H9 (cell line): ENCODE results near the gene FARS2. TPM values are rescaled to one million over a fixed set of nuclear protein-coding genes. Genes with fewer than 3 reads are reported as not detected.

Source experiments
- DNase-seq: peaks from one replicate; pipeline ENCODE4 v3.0.0-alpha.2; 2017
- H2AFZ ChIP-seq: one replicate; pipeline ENCODE4 v1.6.1; 2013; ENCODE audit warnings: mild to moderate bottlenecking, low read length, control low read depth, moderate library complexity
- H2AK5ac ChIP-seq: 2 replicates; pipeline ENCODE4 v1.6.1; 2013; ENCODE audit warnings: low read length, control low read depth, mixed read lengths; ENCODE audit not compliant: insufficient read length
- H2BK120ac ChIP-seq: one replicate; pipeline ENCODE4 v1.6.1; 2013; ENCODE audit warnings: low read depth, mild to moderate bottlenecking, low read length, control low read depth, inconsistent platforms; ENCODE audit not compliant: poor library complexity, severe bottlenecking
- H2BK12ac ChIP-seq: 2 replicates; pipeline ENCODE4 v1.6.1; 2013; ENCODE audit warnings: low read length, control low read depth, mixed read lengths, low read depth; ENCODE audit not compliant: insufficient read length
- H2BK15ac ChIP-seq: 2 replicates; pipeline ENCODE4 v1.6.1; 2013; ENCODE audit warnings: low read depth, low read length, control low read depth
- H2BK20ac ChIP-seq: one replicate; pipeline ENCODE4 v1.6.1; 2013; ENCODE audit warnings: low read depth, mild to moderate bottlenecking, low read length, control low read depth, inconsistent platforms; ENCODE audit not compliant: poor library complexity, severe bottlenecking
- H2BK5ac ChIP-seq: 2 replicates; pipeline ENCODE4 v1.6.1; 2013; ENCODE audit warnings: low read length, control low read depth, mixed read lengths; ENCODE audit not compliant: insufficient read length
- H3K14ac ChIP-seq: 2 replicates; pipeline ENCODE4 v1.6.1; 2013; ENCODE audit warnings: low read length, control low read depth; ENCODE audit not compliant: insufficient read depth
- H3K18ac ChIP-seq: 2 replicates; pipeline ENCODE4 v1.6.1; 2013; ENCODE audit warnings: low read depth, mild to moderate bottlenecking, mixed read lengths, low read length, control low read depth; ENCODE audit not compliant: insufficient read length
- H3K23ac ChIP-seq: 2 replicates; pipeline ENCODE4 v1.6.1; 2013; ENCODE audit warnings: low read length, control low read depth, mixed read lengths, low read depth; ENCODE audit not compliant: insufficient read length
- H3K23me2 ChIP-seq: 2 replicates; pipeline ENCODE4 v1.6.1; 2013; ENCODE audit warnings: low read depth, mild to moderate bottlenecking, mixed read lengths, low read length, control low read depth; ENCODE audit not compliant: insufficient read length, poor library complexity, severe bottlenecking
- H3K27ac ChIP-seq: 2 replicates; pipeline ENCODE4 v1.5.1; 2013; ENCODE audit warnings: low read length, control low read depth, mixed read lengths, low read depth; ENCODE audit not compliant: insufficient read length
- H3K27me3 ChIP-seq: 2 replicates; pipeline ENCODE4 v1.6.1; 2013; ENCODE audit warnings: low read length, control low read depth, inconsistent platforms; ENCODE audit not compliant: insufficient read depth
- H3K4ac ChIP-seq: 2 replicates; pipeline ENCODE4 v1.6.1; 2013; ENCODE audit warnings: low read depth, mild to moderate bottlenecking, control low read depth, inconsistent platforms, low read length, moderate library complexity
- H3K4me1 ChIP-seq: 2 replicates; pipeline ENCODE4 v1.6.1; 2013; ENCODE audit warnings: low read length, control low read depth, inconsistent platforms; ENCODE audit not compliant: insufficient read depth
- H3K4me2 ChIP-seq: 2 replicates; pipeline ENCODE4 v1.6.1; 2013; ENCODE audit warnings: low read length, control low read depth, mixed read lengths; ENCODE audit not compliant: insufficient read length, insufficient read depth
- H3K56ac ChIP-seq: 2 replicates; pipeline ENCODE4 v1.6.1; 2013; ENCODE audit warnings: low read depth, mild to moderate bottlenecking, mixed read lengths, low read length, control low read depth; ENCODE audit not compliant: insufficient read length
- H3K79me1 ChIP-seq: 2 replicates; pipeline ENCODE4 v1.6.1; 2013; ENCODE audit warnings: low read depth, mild to moderate bottlenecking, moderate library complexity, low read length, control low read depth, inconsistent platforms; ENCODE audit not compliant: insufficient read depth, poor library complexity, severe bottlenecking
- H3K79me2 ChIP-seq: 2 replicates; pipeline ENCODE4 v1.6.1; 2013; ENCODE audit warnings: low read length, control low read depth, inconsistent platforms; ENCODE audit not compliant: insufficient read depth
- H3K9ac ChIP-seq: 2 replicates; pipeline ENCODE4 v1.6.1; 2013; ENCODE audit warnings: low read length, control low read depth, mixed read lengths; ENCODE audit not compliant: insufficient read length; ENCODE audit errors: extremely low read depth
- H3K9me3 ChIP-seq: one replicate; pipeline ENCODE4 v1.6.1; 2013; ENCODE audit warnings: low read depth, low read length, inconsistent platforms; ENCODE audit not compliant: control insufficient read depth
- H3T11ph ChIP-seq: one replicate; pipeline ENCODE4 v1.6.1; 2013; ENCODE audit warnings: mild to moderate bottlenecking, low read length, control low read depth, inconsistent platforms
- H4K20me1 ChIP-seq: one replicate; pipeline ENCODE4 v1.6.1; 2013; ENCODE audit not compliant: control insufficient read depth, insufficient read length, insufficient read depth
- H4K5ac ChIP-seq: 2 replicates; pipeline ENCODE4 v1.6.1; 2013; ENCODE audit warnings: low read depth, mild to moderate bottlenecking, mixed read lengths, low read length, control low read depth; ENCODE audit not compliant: insufficient read length
- H4K8ac ChIP-seq: replicated peaks from 2 replicates; pipeline ENCODE4 v1.6.1; 2013; ENCODE audit warnings: low read length, control low read depth, mixed read lengths, low read depth; ENCODE audit not compliant: insufficient read length
- H4K91ac ChIP-seq: 2 replicates; pipeline ENCODE4 v1.6.1; 2013; ENCODE audit warnings: low read depth, mild to moderate bottlenecking, moderate library complexity, mixed read lengths, low read length, control low read depth; ENCODE audit not compliant: insufficient read length
- H3K27ac Mint-ChIP-seq, 3 experiments: 2 replicates in 2 of 3; 3 replicates in 1 of 3; pipeline ENCODE4 v1.8.0; 2020 to 2021; ENCODE audit warnings: mixed read lengths in 3 of 3, mild to moderate bottlenecking in 1 of 3, moderate library complexity in 1 of 3
- H3K27me3 Mint-ChIP-seq: 2 replicates; pipeline ENCODE4 v1.8.0; 2021; ENCODE audit warnings: low read depth, mild to moderate bottlenecking, moderate library complexity, mixed read lengths
- H3K36me3 Mint-ChIP-seq, 3 experiments: 2 replicates in 2 of 3; 3 replicates in 1 of 3; pipeline ENCODE4 v1.8.0; 2020 to 2021; ENCODE audit warnings: low read depth in 3 of 3, mixed read lengths in 3 of 3; ENCODE audit not compliant: insufficient read depth in 1 of 3
- H3K4me1 Mint-ChIP-seq, 2 experiments: 2 replicates each; pipeline ENCODE4 v1.8.0; 2020; ENCODE audit warnings: mixed read lengths in 2 of 2
- H3K4me3 Mint-ChIP-seq, 2 experiments: 2 replicates in 1 of 2; 3 replicates in 1 of 2; pipeline ENCODE4 v1.8.0; 2020 to 2021; ENCODE audit warnings: mild to moderate bottlenecking in 2 of 2, mixed read lengths in 2 of 2, moderate library complexity in 1 of 2
- H3K9me3 Mint-ChIP-seq, 2 experiments: 2 replicates in 1 of 2; 3 replicates in 1 of 2; pipeline ENCODE4 v1.8.0; 2020; ENCODE audit warnings: mild to moderate bottlenecking in 2 of 2, mixed read lengths in 2 of 2, moderate library complexity in 1 of 2
- CTCF ChIP-seq: fragments of 200-600 bp; sonication (generic); conservative IDR thresholded peaks from 3 replicates; pipeline ENCODE4 v1.8.0; 2021; ENCODE audit warnings: antibody characterized with exemption, mild to moderate bottlenecking
- WGBS: extraction: QIAGEN DNeasy Blood & Tissue Kit; methylation state at CpG from one replicate; pipeline ENCODE4 v1.1.7; 2013; ENCODE audit warnings: missing lambda C conversion rate, low lambda C conversion rate, mixed read lengths; ENCODE audit not compliant: insufficient read length; ENCODE audit errors: extremely low coverage; 5-methylcytosine and 5-hydroxymethylcytosine counted together
- total RNA-seq: library from RNA; stranded (reverse); gene quantifications from 2 replicates; pipeline ENCODE4 v1.2.1, GENCODE V29; 2021

The FARS2 gene
- total RNA-seq, 1 experiment from 2014 or later: 8.5 TPM

GRCh38 chr6:5424726-5425125 lies 163.4 kb downstream of the FARS2 start:
- WGBS: no CpG with 5 or more reads among the region's 6 CpGs
- no peaks in the 10 kb centered on the region; the same call in 1 of the 2 replicates for H3K27me3 Mint-ChIP-seq
- no peak for TF ChIP-seq CTCF

More at GRCh38 chr6:5424726-5425125, 163.4 kb downstream of the FARS2 start:
- Histone ChIP-seq H2BK120ac (no peak overlapping the region), H4K8ac (no peak overlapping the region), H4K91ac (no peak overlapping the region), H2BK12ac (no peak overlapping the region), H2AFZ (no peak overlapping the region), H4K5ac (no peak overlapping the region), H3K14ac (no peak overlapping the region), H2BK5ac (no peak overlapping the region), H3K4me2 (no peak overlapping the region), H3K27ac (no peak overlapping the region), H3K18ac (no peak overlapping the region), H3K56ac (no peak overlapping the region), H2BK20ac (no peak overlapping the region), H2BK15ac (no peak overlapping the region), H3K23me2 (no peaks in the 10 kb centered on the region), H3K79me2 (no peaks in the 10 kb centered on the region), H4K20me1 (no peaks in the 10 kb centered on the region), H3K9ac (no peak overlapping the region), H2AK5ac (no peak overlapping the region), H3K9me3 (no peaks in the 10 kb centered on the region), H3K4me1 (no peaks in the 10 kb centered on the region), H3K23ac (no peak overlapping the region), H3T11ph (no peak overlapping the region), H3K79me1 (no peaks in the 10 kb centered on the region), H3K4ac (no peak overlapping the region), H3K27me3 (no peaks in the 10 kb centered on the region)
- no peak overlapping the region for H3K4me3 Mint-ChIP-seq
- peaks cover 5 to 8% of the 10 kb centered on the region in 2 experiments; a peak in 4 of 5 replicates for H3K9me3 Mint-ChIP-seq
- H3K4me1 Mint-ChIP-seq: peaks cover 4% of the 10 kb centered on the region in 2 experiments; a peak in 2 of 4 replicates
- DNase-seq: no peak
- H3K27ac Mint-ChIP-seq: no peak overlapping the region
- H3K36me3 Mint-ChIP-seq: peaks cover 2 to 7% (median 6%) of the 10 kb centered on the region in 3 experiments; a peak in 6 of 7 replicates
